Measurements from ENCODE around the gene LITAF. TPM values are rescaled to one million over a fixed set of nuclear protein-coding genes. Genes with fewer than 3 reads are reported as not detected.

LITAF gene
- polyA plus RNA-seq, 2 of the 4 experiments (the other 2 are of a cell fraction), result 197 to 227 TPM

DNA sequence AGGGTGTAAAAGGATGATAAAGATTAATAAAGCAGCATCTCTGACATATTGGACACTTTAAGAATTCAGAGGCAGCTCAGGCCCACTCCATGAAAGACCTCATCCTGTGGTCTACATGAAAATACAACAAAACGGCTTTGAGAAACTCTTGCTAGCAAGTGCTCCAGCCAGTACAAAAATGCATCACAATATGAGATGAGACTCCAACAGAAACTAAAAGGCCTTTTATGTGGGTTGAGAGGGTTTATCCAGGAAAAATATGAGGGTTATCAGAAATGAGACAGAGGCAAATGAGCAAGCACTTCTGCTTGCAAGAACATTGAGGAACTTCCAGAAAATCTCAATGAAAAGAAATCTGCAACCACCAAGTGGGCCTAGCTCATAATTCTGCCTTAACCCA is 65.7 kb downstream of the LITAF start (continued):
- TF ChIP-seq MAZ (IDR thresholded peaks at IDR 0.05; ENCODE audit: borderline replicate concordance, low read depth, low read length), result no peak
- TF ChIP-seq KDM5A (IDR thresholded peaks at IDR 0.05), result no peak
- no peak for TF ChIP-seq BHLHE40 (IDR thresholded peaks at IDR 0.05; ENCODE audit: low read depth, low read length)
- no peak for TF ChIP-seq RARB (CRISPR knock-in tag; IDR thresholded peaks at IDR 0.05)

DNA sequence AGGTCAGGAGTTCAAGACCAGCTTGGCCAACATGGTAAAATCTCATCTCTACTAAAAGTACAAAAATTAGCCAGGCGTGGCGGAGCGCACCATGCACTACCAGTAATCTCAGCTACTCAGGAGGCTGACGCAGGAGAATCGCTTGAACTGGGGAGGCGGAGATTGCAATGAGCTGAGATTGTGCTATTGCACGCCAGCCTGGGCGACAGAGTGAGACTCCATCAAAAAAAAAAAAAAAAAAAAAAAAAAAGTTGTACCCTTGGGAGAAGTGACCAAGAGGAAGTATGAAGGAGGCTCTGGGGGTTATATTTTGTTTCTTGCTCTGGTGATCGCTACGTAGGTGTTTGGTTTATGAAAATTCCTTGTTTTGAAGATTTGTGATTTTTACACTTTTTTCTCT is 66.3 kb downstream of the LITAF start:
- WGBS (ENCODE audit: missing lambda C conversion rate), result 98% methylated on average over 10 of the region's 10 CpGs
- H3K9me3 ChIP-seq, result peaks cover 7% of the 10 kb centered on the region; the same call in 2 of the 3 replicates
- no peak overlapping the region for H3K4me3 ChIP-seq
- no peak overlapping the region for H3K27ac ChIP-seq
- ChIA-PET CTCF (interaction anchor here (0.6 to 1.5 kb wide), 2 partner anchors 21 to 100 kb away, joined by 3 read pairs; no protein-coding TSS in a partner anchor), POLR2A (no interaction called here)
- DNase-seq (ENCODE audit: low read depth in 1 of 2, low spot score in 1 of 2) (no peak), ATAC-seq (no peak), FAIRE-seq (no peak)
- no peaks in the 10 kb centered on the region for H3K4me1 ChIP-seq
- H3K4me2 ChIP-seq, result no peak overlapping the region
- TF ChIP-seq, protein P1, sequence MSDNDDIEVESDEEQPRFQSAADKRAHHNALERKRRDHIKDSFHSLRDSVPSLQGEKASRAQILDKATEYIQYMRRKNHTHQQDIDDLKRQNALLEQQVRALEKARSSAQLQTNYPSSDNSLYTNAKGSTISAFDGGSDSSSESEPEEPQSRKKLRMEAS (IDR thresholded peaks at IDR 0.05), result no peak
- no peak for TF ChIP-seq RNF2 (IDR thresholded peaks at IDR 0.05; ENCODE audit: borderline replicate concordance, low read depth)
- TF ChIP-seq ZFP36 (IDR thresholded peaks at IDR 0.05; ENCODE audit: borderline replicate concordance, partially characterized antibody), result no peak
- no peak for TF ChIP-seq POLR2A (IDR thresholded peaks at IDR 0.05; ENCODE audit: low read length)
- TF ChIP-seq EHF (CRISPR knock-in tag; IDR thresholded peaks at IDR 0.05), result no peak
- TF ChIP-seq NFE2L2 (conservative IDR thresholded peaks at IDR 0.05; ENCODE audit: low read length), result no peak
- TF ChIP-seq EP300 (IDR thresholded peaks at IDR 0.05), result no peak
- no peak for TF ChIP-seq RARB (CRISPR knock-in tag; IDR thresholded peaks at IDR 0.05)
- TF ChIP-seq HOXA7 (CRISPR knock-in tag; IDR thresholded peaks at IDR 0.05), result no peak
- no peak for TF ChIP-seq MAZ (IDR thresholded peaks at IDR 0.05; ENCODE audit: borderline replicate concordance, low read depth, low read length)
- no peak for TF ChIP-seq HOXB13 (CRISPR knock-in tag; IDR thresholded peaks at IDR 0.05; ENCODE audit: low read depth)
- TF ChIP-seq CBX8 (IDR thresholded peaks at IDR 0.05), result no peak
- TF ChIP-seq CBX2 (IDR thresholded peaks at IDR 0.05; ENCODE audit: borderline replicate concordance, low read depth), result no peak
- no peak for TF ChIP-seq MYC (IDR thresholded peaks at IDR 0.05; ENCODE audit: borderline replicate concordance, low read length)
- no peak for TF ChIP-seq BCL3 (IDR thresholded peaks at IDR 0.05)
- no peak for TF ChIP-seq BHLHE40 (IDR thresholded peaks at IDR 0.05; ENCODE audit: low read depth, low read length)

GRCh38 chr16:11517961-11518360 is 68.8 kb downstream of the LITAF start:
- no peaks in the 10 kb centered on the region for H3K4me1 ChIP-seq
- no peak for FAIRE-seq
- no peak overlapping the region for H3K4me2 ChIP-seq
- ChIA-PET CTCF (interaction anchor here (1.0 to 1.7 kb wide), 2 partner anchors 15 to 122 kb away, joined by 3 to 6 read pairs; no protein-coding TSS in a partner anchor), POLR2A (no interaction called here)
- no peak overlapping the region for H3K27ac ChIP-seq
- TF ChIP-seq RFX5 (IDR thresholded peaks at IDR 0.05) (no peak), JUN (IDR thresholded peaks at IDR 0.05) (no peak), MAFK (IDR thresholded peaks at IDR 0.05; ENCODE audit: partially characterized antibody) (peak; percentile 75)
- ATAC-seq, result no peak
- no peak overlapping the region for H3K4me3 ChIP-seq
- WGBS (ENCODE audit: missing lambda C conversion rate), result 88% methylated on average over 3 of the region's 5 CpGs
- H3K9me3 ChIP-seq, result peaks cover 7% of the 10 kb centered on the region; the same call in 2 of the 3 replicates
- no peak for DNase-seq (ENCODE audit: low read depth in 1 of 2, low spot score in 1 of 2)

GRCh38 chr16:11515540-11516430 is 70.9 kb downstream of the LITAF start:
- no peaks in the 10 kb centered on the region for H3K4me1 ChIP-seq
- ChIA-PET POLR2A (no interaction called here), CTCF (interaction anchor here (1.0 to 1.7 kb wide), 6 partner anchors 9 to 119 kb away, joined by 3 to 6 read pairs (median 3); no protein-coding TSS in a partner anchor)
- no peak overlapping the region for H3K4me2 ChIP-seq
- WGBS (ENCODE audit: missing lambda C conversion rate), result 64% methylated on average over 8 of the region's 13 CpGs
- DNase-seq (ENCODE audit: low read depth in 1 of 2, low spot score in 1 of 2) (no peak), FAIRE-seq (no peak), ATAC-seq (peak; percentile 42 to 66; a peak in 3 of 6 replicates)
- H3K4me3 ChIP-seq, result no peak overlapping the region
- H3K9me3 ChIP-seq, result peaks cover under 1% of the 10 kb centered on the region; the same call in 1 of the 3 replicates
- peak overlapping the region in 1 of 2 experiments; percentile 39; a peak in 2 of 6 replicates for H3K27ac ChIP-seq
- TF ChIP-seq ZC3H11A (IDR thresholded peaks at IDR 0.05), result no peak
- no peak for TF ChIP-seq BCL3 (IDR thresholded peaks at IDR 0.05)
- no peak for TF ChIP-seq TFCP2L1 (CRISPR knock-in tag; IDR thresholded peaks at IDR 0.05)
- no peak for TF ChIP-seq FOSL2 (IDR thresholded peaks at IDR 0.05)
- TF ChIP-seq FOSL2 (CRISPR knock-in tag; IDR thresholded peaks at IDR 0.05), result no peak

Measured in A549 (cell line).